Measurements from ENCODE around the gene CLEC17A.

GRCh38 chr19:14558370-14559066 lies 24.4 kb upstream of the CLEC17A start:
- TF ChIP-seq, protein P1, sequence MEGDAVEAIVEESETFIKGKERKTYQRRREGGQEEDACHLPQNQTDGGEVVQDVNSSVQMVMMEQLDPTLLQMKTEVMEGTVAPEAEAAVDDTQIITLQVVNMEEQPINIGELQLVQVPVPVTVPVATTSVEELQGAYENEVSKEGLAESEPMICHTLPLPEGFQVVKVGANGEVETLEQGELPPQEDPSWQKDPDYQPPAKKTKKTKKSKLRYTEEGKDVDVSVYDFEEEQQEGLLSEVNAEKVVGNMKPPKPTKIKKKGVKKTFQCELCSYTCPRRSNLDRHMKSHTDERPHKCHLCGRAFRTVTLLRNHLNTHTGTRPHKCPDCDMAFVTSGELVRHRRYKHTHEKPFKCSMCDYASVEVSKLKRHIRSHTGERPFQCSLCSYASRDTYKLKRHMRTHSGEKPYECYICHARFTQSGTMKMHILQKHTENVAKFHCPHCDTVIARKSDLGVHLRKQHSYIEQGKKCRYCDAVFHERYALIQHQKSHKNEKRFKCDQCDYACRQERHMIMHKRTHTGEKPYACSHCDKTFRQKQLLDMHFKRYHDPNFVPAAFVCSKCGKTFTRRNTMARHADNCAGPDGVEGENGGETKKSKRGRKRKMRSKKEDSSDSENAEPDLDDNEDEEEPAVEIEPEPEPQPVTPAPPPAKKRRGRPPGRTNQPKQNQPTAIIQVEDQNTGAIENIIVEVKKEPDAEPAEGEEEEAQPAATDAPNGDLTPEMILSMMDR (conservative IDR thresholded peaks at IDR 0.05; ENCODE audit: low read length): no peak
- TF ChIP-seq EZH2phosphoT487 (IDR thresholded peaks at IDR 0.05; ENCODE audit: borderline replicate concordance, low read depth, low read length): no peak

All from OCI-LY7 (cell line).